K562 (cell line): ENCODE measurements around the gene IL4R. TPM values are rescaled to one million over a fixed set of nuclear protein-coding genes. Genes with fewer than 3 reads are reported as not detected.

Experiments
- CCAR2 ChIP-seq: fragments of 200-400 bp; formaldehyde crosslinking; IDR thresholded peaks from 2 replicates; pipeline ENCODE4 v1.6.1; 2017; ENCODE audit warnings: mild to moderate bottlenecking, low read depth, low read length
- DEAF1 ChIP-seq: fragments of 450-650 bp; formaldehyde crosslinking; IDR thresholded peaks from 2 replicates; pipeline ENCODE4 v1.4.0; 2020; ENCODE audit warnings: mild to moderate bottlenecking, moderate library complexity
- ELF2 ChIP-seq: fragments of 250-450 bp; sonication (Bioruptor Pico); IDR thresholded peaks from 2 replicates; pipeline ENCODE4 v1.5.0; 2021; ENCODE audit warnings: mild to moderate bottlenecking
- ESRRA ChIP-seq: fragments of 450-650 bp; IDR thresholded peaks from 2 replicates; pipeline ENCODE4 v1.6.1; 2014; ENCODE audit warnings: low read depth, mild to moderate bottlenecking, moderate library complexity, borderline replicate concordance
- HDAC6 ChIP-seq: IDR thresholded peaks from 2 replicates; pipeline ENCODE4 v1.6.1; 2012; ENCODE audit warnings: low read depth, mild to moderate bottlenecking, control low read depth, inconsistent platforms, low read length, moderate library complexity
- NEUROD1 ChIP-seq: fragments of 150-350 bp; IDR thresholded peaks from 2 replicates; pipeline ENCODE4 v1.6.1; 2014; ENCODE audit warnings: borderline replicate concordance, low read length, low read depth; ENCODE audit not compliant: partially characterized antibody
- PHF8 ChIP-seq: fragments of 200-600 bp; sonication (generic); IDR thresholded peaks from 2 replicates; pipeline ENCODE4 v1.6.1; 2012; ENCODE audit warnings: mixed run types, mild to moderate bottlenecking, inconsistent platforms, low read length, moderate library complexity, borderline replicate concordance
- PPARD ChIP-seq: fragments of 250-450 bp; sonication (Bioruptor Pico); IDR thresholded peaks from 2 replicates; pipeline ENCODE4 v1.8.0; 2022; ENCODE audit warnings: inconsistent platforms, mild to moderate bottlenecking, moderate library complexity
- PRDM10 ChIP-seq: fragments of 450-650 bp; IDR thresholded peaks from 2 replicates; pipeline ENCODE4 v1.6.1; 2018; ENCODE audit not compliant: partially characterized antibody
- ZBTB40 ChIP-seq, 2 experiments: fragments of 450-650 bp in 1 of 2; sonication (generic) in 1 of 2; formaldehyde crosslinking in 1 of 2; IDR thresholded peaks; 2 replicates each; pipeline versions ENCODE4 v1.7.1 to v1.9.0; 2016 to 2022; ENCODE audit warnings: inconsistent platforms in 1 of 2, mild to moderate bottlenecking in 1 of 2, missing genetic modification reagents in 1 of 2
- ZNF224 ChIP-seq: sonication (generic); formaldehyde crosslinking; IDR thresholded peaks from 2 replicates; pipeline ENCODE4 v1.8.0; 2022; ENCODE audit warnings: mild to moderate bottlenecking, missing genetic modification reagents
- polyA plus RNA-seq, 8 experiments: library from polyadenylated mRNA; depleted of rRNA in 4 of 8; stranded (reverse) in 5 of 8; unstranded in 3 of 8; fragments of >200 nt; fragmentation: Nextera tagmentation in 2 of 8; fragmentation: Illumina TruSeq in 1 of 8; extraction: Ambion mirVana in 2 of 8; extraction: Trizol in 1 of 8; gene quantifications; 2 replicates each; pipeline versions ENCODE4 v1.2.1 to v1.2.3, GENCODE V29; 2011 to 2014; ENCODE audit warnings: inconsistent platforms in 1 of 8, missing spikeins in 1 of 8
- total RNA-seq, 7 experiments: library from RNA; depleted of rRNA in 6 of 7; stranded (reverse); fragments of >200 nt in 6 of 7; fragmentation: Illumina TruSeq in 2 of 7; extraction: Trizol in 2 of 7; gene quantifications; 2 replicates each; pipeline versions ENCODE4 v1.2.1 to v1.2.3, GENCODE V29; 2011 to 2021; ENCODE audit warnings: low replicate concordance in 1 of 7

Gene IL4R
- total and polyA plus RNA-seq, 9 of the 15 experiments (the other 6 are each of a cell fraction or from before 2014, with no cell fraction given), result 0.17 to 5.8 (median 3.3) TPM

- TF ChIP-seq DEAF1 (no peak), PRDM10 (peak; percentile 75), ZBTB40 (IDR thresholded peaks at IDR 0.05) (peak; percentile 94), ZBTB40 (CRISPR knock-in tag; IDR thresholded peaks at IDR 0.05) (no peak), PPARD (no peak), NEUROD1 (peak; percentile 53), ESRRA (peak; percentile 41; the same call in 1 of the 2 replicates), PHF8 (peak; percentile 88; the same call in 1 of the 2 replicates), HDAC6 (no peak), CCAR2 (no peak), ZNF224 (CRISPR knock-in tag) (no peak), ELF2 (CRISPR knock-in tag) (peak; percentile 42; the same call in 1 of the 2 replicates)
Measured at GRCh38 chr16:27268376-27269299, 45.1 kb upstream of the IL4R start, which contains the start of gene NSMCE1 (continued).
